H7 (cell line): ENCODE data around the gene AHDC1. TPM values are rescaled to one million over a fixed set of nuclear protein-coding genes. Genes with fewer than 3 reads are reported as not detected.
"Not testable (repeated sequence)": the region's sequence is repeated elsewhere in the genome, so short reads cannot be mapped to it uniquely, and the experiment has no call there.

ENCODE experiments used
- DNase-seq: peaks from one replicate; pipeline ENCODE4 v3.0.0; 2012
- H3K27me3 ChIP-seq: 2 replicates; pipeline ENCODE4 v1.6.0; 2011; ENCODE audit warnings: mild to moderate bottlenecking, low read length; ENCODE audit not compliant: control insufficient read depth, insufficient read depth
- H3K36me3 ChIP-seq: replicated peaks from 2 replicates; pipeline ENCODE4 v1.5.1; 2011; ENCODE audit warnings: low read length; ENCODE audit not compliant: control insufficient read depth, insufficient read depth
- H3K4me3 ChIP-seq: 2 replicates; pipeline ENCODE4 v1.5.1; 2011; ENCODE audit warnings: low read depth, mild to moderate bottlenecking, control low read depth, low read length, moderate library complexity; ENCODE audit not compliant: insufficient read depth
- total RNA-seq: library from RNA; depleted of rRNA; stranded (reverse); fragments of >200 nt; shearing (Covaris generic); gene quantifications from 2 replicates; pipeline ENCODE4 v1.2.3, GENCODE V29; 2014

Gene AHDC1
- total RNA-seq, 1 experiment from 2014 or later = 11.2 TPM

DNA sequence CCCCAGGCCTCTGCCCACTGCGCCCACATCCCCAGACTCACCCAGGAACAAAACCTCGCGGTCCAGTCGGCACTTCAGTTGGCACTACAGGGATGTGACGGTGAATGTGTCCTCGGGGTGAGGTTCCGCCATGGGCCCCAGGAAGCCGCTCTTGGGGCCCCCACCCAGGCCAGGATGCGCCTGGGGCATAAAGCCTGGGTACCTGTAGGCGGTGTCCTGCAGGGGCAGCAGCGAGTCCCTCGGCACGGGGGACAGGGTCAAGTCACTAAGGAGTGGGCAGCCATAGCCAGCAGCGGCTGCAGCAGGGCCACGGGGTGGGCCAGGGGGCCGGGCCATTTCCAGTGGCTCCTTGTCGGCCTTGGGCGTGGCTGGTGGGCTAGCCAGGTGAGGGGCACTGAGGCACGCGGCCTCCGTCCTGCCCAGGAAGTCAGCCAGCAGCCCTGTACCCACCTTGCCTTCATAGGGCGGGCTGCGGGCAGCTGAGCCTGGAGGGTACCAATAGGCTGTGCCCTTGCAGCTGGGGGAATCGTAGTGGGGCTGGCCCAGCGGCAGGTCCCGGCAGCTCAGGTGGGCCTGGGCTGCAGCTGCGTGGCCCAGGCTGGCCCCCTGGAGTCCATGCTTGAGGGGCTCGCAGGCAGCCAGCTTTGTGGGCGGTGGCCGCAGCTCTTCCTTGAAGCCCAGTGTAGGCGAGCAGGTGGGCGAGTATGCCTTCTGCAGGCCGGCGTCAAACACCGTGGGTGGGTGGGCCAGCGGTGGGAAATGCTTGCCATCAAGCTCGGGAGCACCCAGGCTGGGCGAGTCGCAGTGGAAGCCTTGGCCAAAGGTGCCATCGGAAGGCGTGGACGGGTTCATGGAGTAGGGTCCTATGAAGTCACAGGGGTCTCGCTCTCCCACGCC, 56.5 kb downstream of the AHDC1 start:
- H3K4me3 ChIP-seq = no peak overlapping the region
- peak; percentile 92 for DNase-seq
- peaks cover 4% of the 10 kb centered on the region for H3K36me3 ChIP-seq
- no peaks in the 10 kb centered on the region for H3K27me3 ChIP-seq

DNA sequence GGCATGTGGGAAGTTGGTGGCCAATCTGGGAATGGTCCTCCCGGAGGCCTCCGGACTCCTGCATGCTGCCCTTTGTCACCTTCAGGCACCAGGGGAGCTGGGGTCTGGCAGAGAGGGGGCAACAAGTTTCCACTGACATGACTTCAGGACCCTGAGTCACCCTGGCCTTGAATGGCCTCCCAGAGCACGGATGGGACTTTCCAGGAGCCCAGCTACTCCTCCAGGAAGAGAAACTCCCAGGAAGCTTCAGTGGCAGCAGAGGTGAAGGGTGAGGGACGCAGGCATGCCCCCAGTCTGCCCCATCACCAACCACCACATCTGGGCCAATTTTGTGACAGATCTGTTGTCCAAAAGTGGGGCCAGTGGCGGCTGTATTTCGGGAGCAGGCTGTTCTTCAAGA, 58.1 kb downstream of the AHDC1 start:
- DNase-seq = no peak
- Histone ChIP-seq H3K4me3 (no peak overlapping the region), H3K36me3 (peaks cover 1% of the 10 kb centered on the region), H3K27me3 (no peaks in the 10 kb centered on the region)

DNA sequence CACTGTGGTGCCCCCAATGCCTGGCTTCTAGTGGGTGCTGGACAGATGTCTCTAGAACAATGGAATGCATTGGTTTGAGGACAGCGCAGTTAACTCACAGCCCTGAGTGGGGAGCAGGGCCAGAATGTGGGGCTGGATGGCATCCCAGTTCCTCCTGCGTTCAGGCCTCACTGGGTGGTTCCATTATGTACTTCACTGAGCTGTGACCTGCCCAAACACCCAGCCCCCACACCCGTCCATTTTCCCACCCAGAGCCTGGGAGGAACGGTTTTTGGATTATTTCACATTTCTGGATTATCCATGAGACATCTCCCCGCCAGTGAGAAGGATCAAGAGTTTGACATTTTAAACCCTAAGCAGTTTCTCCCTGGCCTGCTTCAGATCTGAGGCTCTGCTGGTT, 58.7 kb downstream of the AHDC1 start:
- no peak overlapping the region for H3K4me3 ChIP-seq

DNA sequence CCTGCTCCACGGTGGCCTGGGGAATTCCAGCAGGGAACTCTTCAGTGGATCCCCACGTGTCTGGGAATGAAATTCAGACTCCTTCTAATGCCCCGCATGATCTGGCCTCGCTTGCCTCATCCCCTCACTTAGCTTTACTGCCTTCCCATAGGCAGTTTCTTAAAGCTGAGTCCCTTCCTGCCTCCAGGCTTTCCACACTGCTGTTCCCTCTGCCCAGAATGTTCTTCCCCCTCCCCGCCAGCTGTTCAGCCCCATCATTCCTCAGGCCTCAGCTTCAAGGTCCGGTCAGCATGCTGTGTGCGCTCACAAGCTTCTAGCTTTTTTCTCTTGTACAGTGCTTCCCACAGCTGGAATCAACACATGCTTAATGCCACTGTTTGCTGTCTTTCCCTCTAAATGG, 59.1 kb downstream of the AHDC1 start:
- no peak for DNase-seq
- Histone ChIP-seq H3K27me3 (no peaks in the 10 kb centered on the region), H3K36me3 (peaks cover 1% of the 10 kb centered on the region), H3K4me3 (no peak overlapping the region)

More for the DNA sequence above, 58.7 kb downstream of the AHDC1 start:
- no peak for DNase-seq
- Histone ChIP-seq H3K27me3 (no peaks in the 10 kb centered on the region), H3K36me3 (peaks cover 1% of the 10 kb centered on the region)

DNA sequence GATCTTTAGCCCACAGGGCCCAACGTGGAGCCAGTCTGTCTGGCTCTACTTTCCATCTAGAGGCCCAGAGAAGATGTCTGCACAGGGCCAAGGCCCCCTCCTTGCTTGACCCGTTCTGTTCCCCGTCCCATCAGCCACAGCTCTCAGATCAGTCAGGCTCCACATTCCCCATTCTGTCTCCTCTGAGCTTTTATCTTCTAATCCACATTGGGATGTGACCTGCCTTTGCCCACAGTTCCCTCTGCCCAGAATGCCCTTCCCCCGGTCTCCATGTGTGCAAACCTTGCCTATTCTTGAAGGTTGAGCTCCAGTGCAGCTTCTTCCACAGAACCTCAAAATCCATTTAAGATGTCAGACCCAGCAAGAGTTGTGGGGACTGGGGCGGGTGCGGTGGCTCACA, 60.7 kb downstream of the AHDC1 start:
- H3K4me3 ChIP-seq = no peak overlapping the region
- no peaks in the 10 kb centered on the region for H3K27me3 ChIP-seq
- DNase-seq = no peak
- peaks cover 1% of the 10 kb centered on the region for H3K36me3 ChIP-seq

DNA sequence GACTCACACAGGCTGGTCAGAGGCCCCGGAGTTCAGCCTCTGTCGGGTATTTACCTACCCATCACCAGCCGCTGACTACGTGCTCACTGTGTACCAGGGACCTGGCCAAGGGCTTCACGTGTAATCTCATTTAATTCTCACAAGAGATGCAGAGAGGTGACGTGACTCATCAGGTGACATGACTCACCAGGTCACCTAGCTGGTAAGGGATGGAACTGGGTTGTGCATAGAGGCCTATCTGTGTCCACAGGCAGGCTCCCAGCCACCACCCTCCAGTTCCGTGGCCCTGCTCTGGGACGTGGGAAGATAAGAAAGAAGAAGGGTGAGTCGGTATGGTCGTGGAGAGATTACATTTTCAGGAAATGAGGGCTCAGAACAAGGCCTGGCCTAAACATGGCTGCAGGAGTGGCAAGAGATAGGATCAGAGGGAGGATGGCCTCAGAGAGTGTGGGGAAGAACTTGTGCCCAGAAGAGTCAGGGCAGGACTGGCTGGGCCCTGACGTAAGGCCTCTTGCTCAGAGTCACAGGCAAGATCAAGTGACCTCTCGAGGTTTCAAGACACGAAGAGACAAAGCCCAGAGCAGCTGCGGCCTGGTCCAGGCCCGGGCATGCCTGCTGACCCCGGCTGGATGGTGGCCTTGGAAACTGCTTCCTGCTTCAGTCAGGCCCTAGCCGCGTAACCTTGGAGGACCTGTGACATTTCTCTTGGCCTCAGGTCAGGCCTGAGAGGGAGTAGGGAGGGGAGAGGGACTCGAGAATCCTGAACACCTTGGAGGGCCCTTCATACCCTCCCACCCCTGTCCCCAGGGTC, 61.3 kb downstream of the AHDC1 start:
- no peak for DNase-seq
- no peak overlapping the region for H3K4me3 ChIP-seq
- no peaks in the 10 kb centered on the region for H3K27me3 ChIP-seq
- H3K36me3 ChIP-seq = peaks cover 1% of the 10 kb centered on the region

DNA sequence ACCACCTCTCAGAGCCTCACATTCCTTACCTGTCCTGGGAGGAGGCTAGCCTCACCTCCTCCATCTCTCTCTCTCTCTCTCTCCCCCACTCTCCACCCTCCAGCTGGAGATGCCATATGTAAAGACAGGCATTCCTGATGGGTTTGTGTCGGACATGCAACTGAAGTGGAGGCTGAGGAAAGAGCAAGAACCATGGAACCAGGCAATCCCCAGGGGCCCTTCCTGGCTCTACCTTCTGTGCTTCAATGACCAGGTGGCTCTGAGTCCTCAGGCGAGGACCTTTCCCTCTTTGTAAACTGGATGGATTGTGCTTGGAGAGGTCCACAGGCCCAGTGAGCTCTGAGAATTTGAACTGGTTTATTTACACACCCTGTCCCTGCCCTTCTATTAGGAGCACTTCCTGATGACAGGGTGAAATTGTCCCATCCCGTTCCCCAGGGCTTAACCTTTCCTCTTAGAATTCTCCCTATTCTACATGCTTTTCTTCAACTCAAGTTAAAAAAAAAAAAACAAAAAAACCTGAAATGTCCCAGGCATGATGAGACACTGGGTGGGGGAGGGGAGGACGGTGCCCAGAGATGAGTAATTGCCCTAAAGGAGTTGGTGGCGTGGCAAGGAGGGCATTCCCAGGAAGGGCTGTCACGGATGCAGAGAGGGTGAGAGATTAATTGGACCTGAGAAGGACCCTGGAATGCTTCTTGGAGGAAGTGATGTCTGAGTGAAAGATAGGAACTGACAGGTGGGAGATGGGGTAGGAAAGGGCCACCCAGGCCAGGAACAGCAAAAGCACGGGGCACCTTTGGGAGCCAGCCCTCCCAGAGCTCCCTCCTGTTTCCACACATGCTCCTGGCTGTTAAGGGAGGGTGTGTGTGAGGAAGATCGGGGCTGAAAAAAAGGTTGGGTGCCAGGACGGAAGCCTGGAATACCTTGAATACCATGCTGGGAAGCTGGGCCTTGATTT, 63.8 kb downstream of the AHDC1 start:
- Histone ChIP-seq H3K36me3 (no peaks in the 10 kb centered on the region; the same call in none of the 2 replicates), H3K4me3 (no peak overlapping the region), H3K27me3 (no peaks in the 10 kb centered on the region)
- no peak for DNase-seq

DNA sequence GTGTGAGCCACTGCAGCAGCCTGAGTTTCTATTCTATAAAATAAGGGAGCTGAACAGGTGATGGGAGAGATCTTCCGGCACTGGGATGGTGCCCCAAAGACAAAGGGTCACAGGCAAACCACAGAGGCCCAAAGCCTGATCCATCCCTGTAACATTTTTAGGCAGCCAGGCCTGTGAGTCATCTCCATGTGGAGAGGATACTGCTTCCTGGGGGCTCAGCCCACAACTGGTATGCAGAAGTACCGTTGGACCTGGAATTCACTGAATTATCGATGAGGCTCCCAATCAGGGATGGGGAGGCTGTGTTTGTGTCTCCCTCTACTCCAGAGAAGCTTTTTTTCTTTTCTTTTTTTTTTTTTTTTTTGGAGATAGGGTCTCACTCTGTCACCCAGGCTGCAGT, 65.2 kb downstream of the AHDC1 start:
- no peak overlapping the region for H3K4me3 ChIP-seq
- DNase-seq = no peak
- H3K27me3 ChIP-seq = no peaks in the 10 kb centered on the region
- H3K36me3 ChIP-seq = no peaks in the 10 kb centered on the region; the same call in 1 of the 2 replicates

DNA sequence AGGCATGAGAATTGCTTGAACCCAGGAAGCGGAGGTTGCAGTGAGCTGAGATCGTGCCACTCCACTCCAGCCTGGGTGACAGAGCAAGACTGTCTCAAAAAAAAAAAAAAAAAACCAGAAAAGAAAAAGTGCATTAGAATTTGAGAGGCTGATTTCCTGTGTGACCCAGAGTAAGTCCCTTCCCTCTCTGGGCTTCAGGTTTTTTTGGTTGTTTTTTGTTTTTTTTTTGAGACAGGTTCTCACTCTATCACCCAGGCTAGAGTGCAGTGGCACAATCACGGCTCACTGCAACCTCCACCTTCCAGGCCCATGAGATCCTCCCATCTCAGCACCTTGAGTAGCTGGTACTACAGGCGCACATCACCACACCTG, 65.7 kb downstream of the AHDC1 start:
- H3K4me3 ChIP-seq, DNase-seq, H3K27me3 ChIP-seq, H3K36me3 ChIP-seq: not testable (repeated sequence)

DNA sequence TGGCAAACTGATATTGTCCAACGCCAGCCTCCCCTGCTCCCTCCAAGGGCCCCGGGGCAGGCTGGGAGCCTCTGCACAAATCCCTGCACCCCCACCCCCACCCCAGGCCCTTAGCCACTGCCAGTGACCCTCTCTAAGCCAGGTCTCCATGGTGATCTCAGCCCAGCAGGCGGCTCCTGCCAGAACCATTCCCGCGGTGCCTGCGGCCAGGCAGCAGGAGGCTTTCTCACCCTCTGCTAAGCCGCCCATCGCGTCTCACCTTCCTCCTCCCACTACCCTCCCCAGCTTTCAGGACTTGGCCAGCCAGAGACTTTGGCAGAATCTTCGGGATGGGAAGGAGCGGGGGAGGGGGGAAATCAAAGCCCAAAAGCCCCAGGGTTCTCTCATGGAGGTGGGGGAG, 67.2 kb downstream of the AHDC1 start:
- Histone ChIP-seq H3K27me3 (no peaks in the 10 kb centered on the region), H3K36me3 (no peaks in the 10 kb centered on the region), H3K4me3 (no peak overlapping the region)
- peak; percentile 82 for DNase-seq

DNA sequence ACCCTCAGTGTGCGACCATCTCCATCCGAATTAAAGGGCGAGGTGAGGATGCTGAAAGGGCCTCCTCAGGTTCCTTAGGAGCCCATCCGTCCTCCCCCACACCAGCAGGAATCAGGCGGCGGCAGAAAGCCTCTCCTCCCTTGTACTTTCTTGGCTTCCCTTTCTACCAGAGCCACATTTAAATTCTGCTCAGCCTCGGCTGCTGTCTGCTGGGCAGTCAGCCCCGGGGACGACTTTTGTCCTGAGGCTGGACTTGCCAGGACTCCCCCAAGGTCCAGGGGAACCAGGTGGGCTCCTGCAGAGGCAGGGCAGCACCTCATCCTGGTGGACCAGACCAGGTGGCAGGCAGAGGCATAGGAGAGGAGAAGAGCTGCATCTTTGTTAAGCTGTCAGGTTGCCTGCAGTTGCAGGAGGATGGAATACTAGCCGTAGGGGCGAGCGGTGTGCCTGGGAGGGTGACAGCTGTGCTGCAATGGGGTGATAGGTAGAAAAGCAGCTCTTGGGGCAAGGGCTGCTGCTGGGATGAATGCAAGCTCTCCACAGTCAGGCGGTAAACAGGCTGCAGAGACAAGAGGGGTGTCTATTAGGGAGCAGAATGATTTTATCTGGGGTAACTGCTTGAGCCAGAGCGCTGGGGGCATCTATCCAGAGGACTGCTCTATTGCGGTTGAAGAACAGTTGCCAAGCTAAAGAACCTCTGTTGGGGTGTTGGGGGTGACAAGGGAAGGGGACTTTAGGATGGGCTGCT, 67.8 kb downstream of the AHDC1 start:
- peak; percentile 60 for DNase-seq
- no peaks in the 10 kb centered on the region for H3K27me3 ChIP-seq
- no peaks in the 10 kb centered on the region for H3K36me3 ChIP-seq
- H3K4me3 ChIP-seq = no peak overlapping the region

DNA sequence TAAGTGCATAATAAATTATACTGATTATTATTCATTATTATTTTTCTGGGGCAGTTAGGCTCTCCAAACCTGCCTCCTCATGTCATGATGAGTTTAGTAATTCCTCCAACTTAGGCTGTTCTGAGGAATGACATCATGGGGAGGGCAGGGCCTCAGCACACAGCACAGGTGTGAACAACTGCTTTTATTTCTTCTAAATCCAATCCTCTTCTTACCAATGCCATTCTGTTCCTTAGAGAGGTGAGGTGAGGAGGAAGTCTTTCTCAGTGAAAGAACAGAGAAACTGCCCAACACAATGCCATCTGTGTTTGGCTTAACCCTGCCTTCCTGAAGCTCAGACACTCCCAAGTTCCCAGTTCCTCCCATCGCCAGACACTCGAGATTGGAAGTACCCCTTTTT, 68.6 kb downstream of the AHDC1 start:
- no peak for DNase-seq
- Histone ChIP-seq H3K27me3 (no peaks in the 10 kb centered on the region), H3K4me3 (no peak overlapping the region), H3K36me3 (no peaks in the 10 kb centered on the region)

DNA sequence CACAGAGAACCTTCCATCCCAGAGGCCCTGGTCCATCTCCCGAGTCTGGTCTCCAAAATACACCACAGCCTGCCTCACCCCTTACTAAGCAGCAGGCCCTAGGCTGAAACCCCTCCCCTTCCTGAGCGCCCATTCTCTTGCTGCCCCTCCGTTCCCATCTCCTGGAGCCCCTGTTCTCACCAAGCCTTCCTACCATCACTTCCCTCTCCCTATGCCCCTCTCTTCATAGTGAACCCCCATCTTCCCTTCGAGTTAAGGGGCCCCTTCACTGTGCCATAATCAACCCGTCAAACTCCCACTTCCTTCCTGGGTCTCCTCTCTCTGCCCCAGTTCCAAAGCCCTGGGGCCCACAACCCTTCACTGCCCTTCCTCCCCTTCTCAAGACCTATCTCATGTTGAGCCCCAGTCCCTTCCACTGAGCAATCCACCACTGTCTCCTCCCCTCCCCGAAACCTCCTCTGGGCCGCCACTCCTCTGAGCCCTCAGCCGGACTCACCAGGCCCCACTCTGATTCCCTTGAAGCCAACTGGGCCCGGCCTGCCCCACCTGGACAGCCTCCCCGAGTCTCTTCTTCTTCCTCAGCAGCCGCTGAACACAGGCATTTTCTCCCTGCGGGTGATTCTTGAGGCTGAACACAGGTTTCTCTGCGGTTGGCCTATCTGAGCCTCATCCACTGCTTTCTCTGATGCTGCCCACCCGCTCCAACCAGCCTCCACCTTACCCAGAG, 71.8 kb downstream of the AHDC1 start:
- Histone ChIP-seq H3K36me3 (no peaks in the 10 kb centered on the region), H3K4me3 (no peak overlapping the region), H3K27me3 (peaks cover 2% of the 10 kb centered on the region; the same call in 1 of the 2 replicates)
- DNase-seq = no peak
